Measurements from ENCODE around the gene SERPINB1. TPM values are rescaled to one million over a fixed set of nuclear protein-coding genes. Genes with fewer than 3 reads are reported as not detected.

The SERPINB1 gene
- total RNA-seq (10 to 100 TPM; 13.5 to 38.1 (median 27.7) TPM), polyA plus RNA-seq (10 to 100 TPM; 25.9 to 57.0 TPM)
- long read RNA-seq, donor 1, transcript SERPINB1-201 (7 exons, 2,619 nt) = major isoform, 230 of 252 reads
- long read RNA-seq, donor 1, partial matches to known transcripts = 9 of 252 reads
- long read RNA-seq, donor 1, other reads (novel, unspliced or antisense) = 13 of 252 reads
- long read RNA-seq, donor 2, transcript SERPINB1-201 (7 exons, 2,619 nt) = major isoform, 5 of 5 reads
- long read RNA-seq, donor 2, partial matches to known transcripts = 0 of 5 reads
- long read RNA-seq, donor 2, other reads (novel, unspliced or antisense) = 0 of 5 reads
- long read RNA-seq, donor 3, transcript SERPINB1-201 (7 exons, 2,619 nt) = major isoform, 62 of 74 reads
- long read RNA-seq, donor 3, partial matches to known transcripts = 2 of 74 reads
- long read RNA-seq, donor 3, other reads (novel, unspliced or antisense) = 10 of 74 reads

DNA sequence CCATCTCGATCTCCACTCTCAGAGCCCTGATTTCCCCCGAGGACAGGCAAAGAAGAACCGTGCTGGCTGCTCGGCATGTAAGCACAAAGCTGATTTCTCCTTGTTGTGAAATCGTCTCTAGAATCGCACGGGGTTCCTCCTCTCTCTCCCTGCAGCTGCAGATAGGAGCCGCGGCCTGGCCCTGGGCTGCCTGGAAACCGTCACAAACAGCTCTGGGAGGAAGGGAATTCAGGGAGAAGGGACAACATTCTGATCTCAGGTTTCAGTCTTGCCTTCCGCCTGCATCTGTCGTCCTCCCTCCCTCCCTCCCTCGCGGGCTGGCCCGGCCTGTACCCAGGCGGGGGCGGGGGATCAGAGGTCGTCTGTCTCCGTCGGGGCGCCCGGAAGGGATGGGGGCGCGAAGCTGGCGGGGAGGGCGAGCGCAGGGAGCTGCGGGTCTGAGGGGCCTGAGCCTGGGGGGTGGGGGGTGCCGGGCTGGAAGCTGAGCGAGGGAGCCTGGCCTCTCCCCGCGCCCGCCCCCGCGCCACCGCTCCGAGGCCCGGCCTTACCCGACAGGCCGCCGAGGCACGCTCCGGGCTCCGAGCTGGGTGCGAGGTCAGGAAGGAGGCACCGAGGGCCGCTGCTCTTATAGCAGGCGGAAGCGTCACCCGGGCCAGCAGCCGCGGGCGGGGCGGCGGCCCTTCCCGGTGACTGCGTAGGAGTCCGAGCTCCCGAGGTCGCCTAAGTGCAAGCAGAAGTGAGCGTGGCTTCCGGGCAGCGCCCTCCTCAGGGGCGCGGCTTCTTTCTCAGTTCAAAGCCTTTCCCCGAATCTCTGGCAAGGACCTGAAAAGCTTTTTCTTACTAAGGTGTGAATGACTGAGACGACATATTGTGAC is at the start of gene SERPINB1:
TSS of gene SERPINB1 (minus strand) at position 600 of the 875 bp plus-strand sequence. CDS start 1,277 bp downstream, outside the sequence.
- Histone ChIP-seq H3K27me3 (no peaks in the 10 kb centered on the region), H3K36me3 (no peaks in the 10 kb centered on the region), H3K4me3 (peak within 1 kb of the TSS; percentile 69), H3K4me1 (ENCODE audit: insufficient read depth) (peaks cover 7% of the 10 kb centered on the region), H3K27ac (peak within 1 kb of the TSS; percentile 75 to 89), H3K9me3 (no peaks in the 10 kb centered on the region)
- TF ChIP-seq, protein P1, sequence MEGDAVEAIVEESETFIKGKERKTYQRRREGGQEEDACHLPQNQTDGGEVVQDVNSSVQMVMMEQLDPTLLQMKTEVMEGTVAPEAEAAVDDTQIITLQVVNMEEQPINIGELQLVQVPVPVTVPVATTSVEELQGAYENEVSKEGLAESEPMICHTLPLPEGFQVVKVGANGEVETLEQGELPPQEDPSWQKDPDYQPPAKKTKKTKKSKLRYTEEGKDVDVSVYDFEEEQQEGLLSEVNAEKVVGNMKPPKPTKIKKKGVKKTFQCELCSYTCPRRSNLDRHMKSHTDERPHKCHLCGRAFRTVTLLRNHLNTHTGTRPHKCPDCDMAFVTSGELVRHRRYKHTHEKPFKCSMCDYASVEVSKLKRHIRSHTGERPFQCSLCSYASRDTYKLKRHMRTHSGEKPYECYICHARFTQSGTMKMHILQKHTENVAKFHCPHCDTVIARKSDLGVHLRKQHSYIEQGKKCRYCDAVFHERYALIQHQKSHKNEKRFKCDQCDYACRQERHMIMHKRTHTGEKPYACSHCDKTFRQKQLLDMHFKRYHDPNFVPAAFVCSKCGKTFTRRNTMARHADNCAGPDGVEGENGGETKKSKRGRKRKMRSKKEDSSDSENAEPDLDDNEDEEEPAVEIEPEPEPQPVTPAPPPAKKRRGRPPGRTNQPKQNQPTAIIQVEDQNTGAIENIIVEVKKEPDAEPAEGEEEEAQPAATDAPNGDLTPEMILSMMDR (IDR thresholded peaks at IDR 0.05) = no peak
- TF ChIP-seq POLR2A (IDR thresholded peaks at IDR 0.05) (peak; percentile 46), EP300 (IDR thresholded peaks at IDR 0.05) (peak; percentile 84)
- intact Hi-C loops (cut with DNase I) = loop anchor here in 2 of 4 donors (5.0 to 10.0 kb wide), 2 partner anchors 91 to 213 kb away; no protein-coding TSS in a partner anchor
- DNase-seq = peak; percentile 75 to 83 (median 82)
- WGBS, 3 donors = 1 to 2% (median 1%) methylated on average over 48 to 67 of the region's 67 CpGs

DNA sequence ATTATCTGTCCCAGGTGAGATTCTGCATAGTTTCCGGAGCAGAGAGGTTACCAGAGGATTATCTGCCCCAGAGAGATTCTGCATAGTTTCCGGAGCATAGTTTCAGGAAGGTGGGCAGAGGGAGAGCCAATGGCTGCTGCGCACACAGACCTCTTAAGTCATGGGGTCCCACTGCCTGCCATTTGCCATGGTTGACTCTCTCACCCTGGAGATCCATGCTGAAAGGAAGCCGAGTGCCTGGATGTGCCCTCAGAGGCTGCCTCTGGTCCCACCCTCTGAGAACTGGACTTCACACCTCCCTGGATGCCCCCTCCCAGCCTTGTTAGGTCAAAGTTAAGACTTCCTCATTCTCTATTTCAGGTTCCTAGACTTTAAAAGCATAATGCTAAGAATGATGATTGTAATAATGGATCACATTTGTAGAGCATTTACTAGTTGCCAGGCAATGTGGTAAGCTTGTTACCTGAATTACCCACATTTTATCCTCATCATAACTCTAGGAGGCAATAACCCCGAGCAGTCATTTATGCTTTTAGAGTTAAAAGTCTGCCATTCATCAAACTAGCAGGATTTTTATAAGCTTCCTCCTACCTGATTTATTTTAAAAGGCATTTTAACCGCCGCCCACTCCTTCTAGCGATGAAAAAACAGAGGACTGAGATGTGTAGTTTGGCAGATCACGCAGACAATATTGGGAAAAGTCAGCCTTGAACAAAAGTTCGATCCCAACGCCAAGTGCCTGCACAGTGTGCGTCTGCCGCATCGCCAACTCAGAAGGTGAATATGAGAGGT is 49.5 kb upstream of the SERPINB1 start:
- Histone ChIP-seq H3K27me3 (no peaks in the 10 kb centered on the region), H3K9me3 (no peaks in the 10 kb centered on the region), H3K27ac (no peak overlapping the region), H3K4me1 (ENCODE audit: insufficient read depth) (no peaks in the 10 kb centered on the region), H3K4me3 (no peak overlapping the region), H3K36me3 (no peaks in the 10 kb centered on the region)
- WGBS, 3 donors = 90 to 93% (median 91%) methylated on average over 14 of the region's 14 CpGs
- DNase-seq = no peak
- intact Hi-C loops (cut with DNase I) = no loop called here
- TF ChIP-seq POLR2A (IDR thresholded peaks at IDR 0.05) (no peak), EP300 (IDR thresholded peaks at IDR 0.05) (no peak)
- TF ChIP-seq, protein P1 (IDR thresholded peaks at IDR 0.05) = no peak

DNA sequence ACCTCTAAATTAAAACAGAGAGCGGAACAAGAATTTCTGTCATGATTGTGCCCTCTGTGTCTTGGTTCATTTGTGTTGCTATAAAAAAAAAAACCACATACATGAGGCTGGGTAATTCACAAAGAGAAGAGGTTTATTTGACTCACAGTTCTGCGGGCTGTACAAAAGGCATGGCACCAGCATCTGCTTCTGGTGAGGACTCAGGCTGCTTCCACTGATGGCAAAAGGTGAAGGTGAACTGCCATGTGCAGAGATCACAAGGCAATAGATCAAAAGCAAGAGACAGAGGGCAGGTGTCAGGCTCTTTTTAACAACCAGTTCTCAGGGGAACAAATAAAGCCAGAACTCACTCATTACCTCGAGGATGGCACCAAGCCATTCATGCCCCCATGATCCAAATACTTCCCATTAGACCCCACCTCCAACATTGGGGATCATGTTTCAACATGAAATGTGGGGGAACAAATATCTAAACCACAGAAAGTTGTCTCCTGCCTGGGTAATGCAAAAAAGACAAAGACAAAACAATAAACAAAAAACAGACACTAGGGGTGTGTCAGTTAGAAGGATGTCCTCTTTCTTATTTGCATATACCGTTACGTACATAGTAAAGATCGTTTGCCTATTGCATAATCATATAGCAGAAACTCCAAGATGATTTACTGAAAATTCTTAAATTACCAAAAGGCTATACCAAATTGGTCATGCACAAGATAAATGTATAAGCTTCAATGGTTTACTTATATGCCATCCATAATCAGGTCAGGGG is 44.5 kb upstream of the SERPINB1 start:
- Histone ChIP-seq H3K4me1 (ENCODE audit: insufficient read depth) (no peaks in the 10 kb centered on the region), H3K9me3 (no peaks in the 10 kb centered on the region), H3K27me3 (no peaks in the 10 kb centered on the region), H3K27ac (no peak overlapping the region), H3K36me3 (no peaks in the 10 kb centered on the region), H3K4me3 (no peak overlapping the region)
- intact Hi-C loops (cut with DNase I) = no loop called here
- no peak for DNase-seq
- TF ChIP-seq POLR2A (IDR thresholded peaks at IDR 0.05) (no peak), EP300 (IDR thresholded peaks at IDR 0.05) (no peak)
- TF ChIP-seq, protein P1 (IDR thresholded peaks at IDR 0.05) = no peak
- 58 to 66% (median 59%) methylated on average over 6 of the region's 6 CpGs for WGBS, 3 donors
